Mesenteric fat pad (tissue), 1 donor: Measurements from ENCODE around the gene IZUMO4. TPM values are rescaled to one million over a fixed set of nuclear protein-coding genes. Genes with fewer than 3 reads are reported as not detected.

Source experiments
- DNase-seq: peaks from one replicate; pipeline ENCODE4 v3.0.0-alpha.2; 2020; ENCODE audit warnings: low spot score
- long read RNA-seq: library from polyadenylated mRNA; unstranded; transcript quantifications from one replicate; pipeline ENCODE4 v2.0.0, GENCODE V29; 2020
- total RNA-seq: library from RNA; stranded (reverse); fragmentation: NEBNext Ultra II Directional; extraction: Animal tissue kit (Norgen Biotek cat#: 25700); gene quantifications from one replicate; pipeline ENCODE4 v1.2.1, GENCODE V29; 2021
- donor health status: DM: yes; HTN: yes; CAD: no.

The IZUMO4 gene, protein sequence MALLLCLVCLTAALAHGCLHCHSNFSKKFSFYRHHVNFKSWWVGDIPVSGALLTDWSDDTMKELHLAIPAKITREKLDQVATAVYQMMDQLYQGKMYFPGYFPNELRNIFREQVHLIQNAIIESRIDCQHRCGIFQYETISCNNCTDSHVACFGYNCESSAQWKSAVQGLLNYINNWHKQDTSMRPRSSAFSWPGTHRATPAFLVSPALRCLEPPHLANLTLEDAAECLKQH
- total RNA-seq, result 2.4 TPM
- long read RNA-seq, partial matches to known transcripts, result 0 of 3 reads
- long read RNA-seq, other reads (novel, unspliced or antisense), result 2 of 3 reads

DNA sequence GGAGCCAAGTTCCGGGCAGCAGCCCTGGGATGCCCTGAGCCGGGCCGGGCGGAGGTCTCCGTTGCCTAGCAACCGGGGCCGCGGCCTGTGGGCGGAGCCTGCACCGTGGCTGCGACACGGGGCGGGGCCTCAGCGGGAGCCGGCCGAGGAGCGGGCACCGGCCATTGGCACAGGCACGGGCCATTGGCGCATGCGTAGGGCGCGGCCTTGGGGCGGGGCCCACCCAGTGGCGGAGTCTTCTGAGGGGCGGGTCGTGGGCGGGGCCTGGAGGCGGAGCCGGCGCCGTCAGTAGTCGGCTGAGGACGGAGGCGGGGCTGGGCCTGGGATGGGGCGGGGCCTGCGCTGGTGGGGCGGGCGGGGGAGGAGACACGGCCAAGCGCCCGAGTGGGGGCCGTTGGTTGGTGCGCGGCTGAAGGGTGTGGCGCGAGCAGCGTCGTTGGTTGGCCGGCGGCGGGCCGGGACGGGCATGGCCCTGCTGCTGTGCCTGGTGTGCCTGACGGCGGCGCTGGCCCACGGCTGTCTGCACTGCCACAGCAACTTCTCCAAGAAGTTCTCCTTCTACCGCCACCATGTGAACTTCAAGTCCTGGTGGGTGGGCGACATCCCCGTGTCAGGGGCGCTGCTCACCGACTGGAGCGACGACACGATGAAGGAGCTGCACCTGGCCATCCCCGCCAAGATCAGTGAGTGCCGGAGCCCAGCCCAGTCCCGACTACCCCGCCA lies at the start of gene IZUMO4:
Gene IZUMO4, plus strand, starts transcription at position 436 of the 723 bp plus-strand sequence. Its CDS starts 31 bp downstream, at position 467.
- peak; percentile 100 for DNase-seq

DNA sequence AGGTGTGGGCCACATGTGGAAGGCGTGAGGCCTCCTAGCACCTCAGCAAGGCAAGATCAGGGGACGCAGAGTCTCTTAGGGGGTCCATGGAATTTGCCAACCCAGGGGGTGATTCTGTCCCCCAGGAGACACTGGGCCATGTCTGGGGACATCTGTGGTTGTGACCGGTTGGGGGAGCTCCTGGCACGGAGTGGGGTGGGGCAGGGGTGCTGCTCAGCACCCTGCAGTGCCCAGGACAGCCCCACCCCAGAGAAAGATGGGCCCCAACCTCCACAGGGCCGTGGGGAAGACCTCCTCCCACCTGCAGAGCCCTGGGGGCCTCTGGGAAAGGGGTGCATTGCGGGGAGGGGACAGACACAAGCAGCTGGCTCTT lies 49.7 kb upstream of the IZUMO4 start:
- no peak for DNase-seq

DNA sequence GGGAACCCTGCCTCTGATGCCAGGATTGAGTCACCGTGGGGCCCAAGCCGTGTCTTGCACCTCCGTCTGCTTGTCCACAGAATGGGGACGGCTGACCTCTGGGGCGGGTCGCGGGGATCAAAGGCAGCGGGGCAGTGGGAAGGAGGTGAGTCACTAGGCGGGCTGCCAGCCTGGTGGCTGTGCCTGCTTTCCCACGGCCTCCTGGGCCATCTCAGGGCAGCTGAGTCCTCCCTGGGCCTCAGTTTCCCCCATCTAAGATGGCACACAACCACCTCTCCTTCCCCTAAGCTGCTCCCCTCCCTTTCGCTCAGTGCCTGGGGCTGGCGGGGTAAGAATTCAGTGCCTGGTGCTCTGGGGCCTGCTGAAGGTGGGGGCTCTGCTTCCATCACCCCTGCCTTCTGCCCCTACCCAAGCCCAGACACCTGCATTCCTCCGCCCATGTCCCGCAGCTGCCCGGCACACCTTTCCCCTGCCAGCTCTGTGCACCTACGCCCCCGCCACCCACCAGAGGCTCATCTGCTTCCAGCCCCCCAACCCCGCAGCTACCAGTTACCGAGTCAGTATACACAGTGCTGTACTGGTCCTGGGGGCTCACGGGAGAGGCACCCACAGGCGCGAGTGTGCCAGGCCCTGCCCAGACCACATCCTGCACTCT lies 49.1 kb upstream of the IZUMO4 start:
- no peak for DNase-seq

DNA sequence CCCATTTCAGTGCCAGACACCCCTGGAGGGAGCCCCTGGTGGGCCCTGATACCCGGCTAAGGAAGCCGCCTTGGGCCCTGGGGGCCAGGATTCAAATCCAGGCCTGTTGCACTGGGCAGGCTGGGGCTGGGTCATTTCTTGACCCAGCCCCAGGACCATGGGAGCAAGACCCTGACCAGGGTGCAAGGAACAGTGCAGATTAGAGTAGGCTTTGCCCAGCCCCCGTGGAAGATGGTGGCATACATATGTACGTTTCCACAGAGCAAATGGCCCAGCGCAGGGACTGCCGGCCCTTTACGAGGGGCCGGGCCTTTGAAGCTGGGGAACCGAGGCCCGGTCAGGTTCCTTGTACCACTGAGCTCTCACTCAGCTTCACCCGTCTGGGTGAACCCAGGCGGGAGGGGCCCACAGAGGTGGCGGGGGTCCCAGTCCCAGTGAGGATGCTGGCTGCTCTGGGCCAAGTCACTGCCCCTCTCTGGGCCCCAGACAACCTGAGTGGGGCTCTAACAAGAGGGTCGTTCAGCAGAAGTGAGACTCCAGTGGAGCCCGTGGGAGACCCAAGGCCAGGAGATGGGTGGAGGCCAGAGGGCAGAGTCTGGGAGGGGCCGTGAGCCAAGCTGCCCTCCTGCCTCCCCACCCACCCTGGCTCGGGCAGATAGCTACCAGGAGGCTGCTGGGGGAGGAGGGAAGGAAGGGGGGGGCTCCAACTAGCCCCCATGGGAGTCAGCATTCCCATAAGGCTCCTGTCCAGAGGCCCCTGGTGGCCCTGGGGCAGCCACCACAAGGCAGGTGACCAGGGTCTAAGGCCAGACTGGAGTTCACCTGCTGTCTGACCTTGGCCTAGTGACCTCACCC lies 48.4 kb upstream of the IZUMO4 start:
- no peak for DNase-seq

DNA sequence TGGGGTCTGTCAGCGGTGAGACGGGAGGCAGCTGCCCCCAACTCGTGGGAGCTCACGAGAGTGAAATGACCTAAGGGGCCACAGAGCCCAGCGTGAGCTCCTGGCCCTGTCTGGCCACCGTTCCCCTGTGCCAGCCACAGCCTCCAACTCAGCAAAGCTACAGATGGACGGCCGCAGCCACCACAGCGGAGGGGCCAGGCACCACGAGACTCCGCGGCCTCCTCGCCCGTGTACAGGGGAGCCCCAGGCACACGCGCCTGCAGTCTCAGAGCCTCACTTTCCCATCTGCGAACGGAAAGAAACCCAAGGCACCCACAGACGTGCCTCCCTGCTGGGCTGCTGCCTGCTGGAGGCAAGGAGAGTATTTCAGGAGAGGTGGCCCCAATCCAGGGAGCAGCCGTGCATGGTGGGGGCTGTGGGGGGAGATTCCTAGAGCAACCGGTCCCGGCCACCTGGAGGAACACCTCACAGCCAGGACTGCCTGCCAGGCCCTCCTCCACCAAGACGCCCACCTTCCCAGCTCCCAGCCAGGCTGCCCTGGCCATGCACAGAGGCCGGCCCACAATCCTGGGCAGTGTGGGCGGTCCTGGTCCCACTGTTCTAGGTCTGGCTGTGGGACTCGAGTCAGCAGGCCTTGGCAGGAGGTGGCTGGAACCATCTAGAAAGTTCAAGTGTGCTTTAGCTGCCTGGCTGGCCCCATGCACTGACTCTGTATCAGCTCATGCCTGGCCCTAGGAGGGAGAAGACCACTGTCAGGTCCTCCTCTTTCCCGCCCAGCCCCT lies 47.6 kb upstream of the IZUMO4 start:
- DNase-seq, result no peak

DNA sequence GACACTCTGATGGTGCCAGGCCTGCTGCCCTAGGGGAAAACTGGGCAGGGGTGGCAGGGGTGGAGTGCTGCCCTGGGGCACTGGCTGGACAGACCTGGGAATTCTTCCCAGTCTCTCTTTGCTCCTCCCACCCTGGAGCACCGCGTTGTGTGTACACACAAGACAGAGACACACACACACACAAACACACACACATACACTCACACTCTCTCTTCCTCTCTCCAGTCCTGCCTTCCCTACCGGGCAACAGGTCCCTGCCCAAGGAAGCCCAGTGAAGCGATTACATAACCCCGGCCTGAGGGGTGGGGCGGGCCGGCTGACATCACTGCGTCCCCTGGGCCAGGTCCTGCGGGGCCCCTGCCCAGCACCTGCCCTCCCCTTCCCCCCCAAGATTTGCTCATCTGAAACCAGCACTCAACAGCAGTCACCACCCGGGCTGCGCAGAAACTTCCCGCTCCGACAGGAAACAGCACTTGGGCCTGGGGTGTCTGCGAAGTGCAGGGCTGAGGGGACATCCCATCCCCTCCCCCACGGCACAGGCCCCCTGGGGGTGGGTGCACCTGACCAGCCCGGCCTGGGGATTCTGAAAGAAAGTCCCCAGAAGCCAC lies 46.9 kb upstream of the IZUMO4 start:
- DNase-seq, result peak; percentile 94

DNA sequence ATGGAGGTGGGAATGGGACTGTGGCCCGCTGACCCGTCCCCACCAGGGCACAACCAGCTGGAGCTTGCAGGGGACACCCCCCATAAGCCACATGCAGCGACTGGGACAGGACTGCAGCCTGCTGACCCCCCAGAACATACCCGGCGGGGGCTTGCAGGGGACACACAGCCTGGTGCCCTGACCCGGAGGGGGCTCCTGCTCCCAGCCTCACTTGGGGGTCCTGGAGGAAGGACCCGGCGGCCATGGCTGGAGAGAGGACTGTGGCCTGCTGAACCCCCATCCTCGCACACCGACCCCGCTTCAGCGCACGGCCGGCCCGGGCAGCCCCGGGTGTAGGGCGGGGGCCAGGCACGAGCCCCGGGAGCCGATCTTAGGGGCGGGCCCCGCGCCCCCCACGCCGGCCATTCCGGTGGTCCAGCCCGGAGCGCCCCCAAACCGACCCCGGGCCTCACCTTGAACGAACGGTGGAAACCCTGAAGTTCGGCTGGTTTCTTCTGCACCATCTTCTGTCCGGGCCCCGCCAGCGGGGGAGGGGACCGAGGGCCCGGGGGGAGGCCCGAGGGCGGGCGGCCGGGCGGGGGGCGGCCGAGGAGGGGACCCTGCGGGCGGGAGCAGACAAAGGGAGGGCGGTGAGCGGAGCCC lies 46.2 kb upstream of the IZUMO4 start:
- no peak for DNase-seq

DNA sequence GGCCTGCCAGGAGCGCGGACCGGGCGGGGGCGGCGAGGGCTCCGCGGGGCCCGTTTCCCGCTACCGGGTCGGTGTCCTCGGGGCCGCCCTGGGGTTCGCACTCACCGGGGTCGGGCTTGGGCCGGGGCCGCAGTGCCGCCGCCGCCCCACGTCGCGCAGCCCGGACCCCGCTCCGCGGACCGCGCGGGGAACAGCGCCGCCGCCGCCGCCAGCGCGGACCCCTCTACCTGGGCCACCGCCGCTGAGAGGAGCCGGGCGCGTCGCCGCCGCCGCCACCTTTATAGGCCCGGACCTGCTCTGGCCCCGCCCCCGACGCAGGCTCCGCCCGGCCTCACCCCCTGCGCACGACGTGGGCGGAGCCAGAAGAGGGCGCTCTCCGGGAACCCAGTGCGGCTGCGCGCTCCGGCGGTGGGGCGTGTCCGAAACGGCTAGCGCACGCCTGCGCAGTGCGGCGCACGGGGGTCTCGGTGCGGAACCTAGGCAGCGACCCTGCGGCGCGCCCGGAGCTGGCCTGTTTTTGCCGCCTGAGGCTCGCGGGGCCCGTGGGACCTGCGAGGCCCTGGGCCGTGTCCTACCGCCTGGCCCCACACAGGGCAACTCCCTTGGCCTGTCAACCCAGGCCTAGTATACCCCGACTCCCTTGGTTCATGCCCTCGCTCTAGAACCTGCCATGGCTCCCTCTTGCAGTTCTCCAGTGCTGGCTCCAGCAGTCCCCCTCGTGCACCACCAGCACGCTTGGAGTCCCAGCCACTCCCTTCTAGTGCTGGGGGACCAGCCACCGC lies 45.5 kb upstream of the IZUMO4 start, which contains the start of gene MKNK2:
Gene MKNK2, minus strand, starts transcription at position 254 of the 782 bp plus-strand sequence. CDS start 393 bp downstream, outside the sequence.
- DNase-seq, result peak; percentile 99

DNA sequence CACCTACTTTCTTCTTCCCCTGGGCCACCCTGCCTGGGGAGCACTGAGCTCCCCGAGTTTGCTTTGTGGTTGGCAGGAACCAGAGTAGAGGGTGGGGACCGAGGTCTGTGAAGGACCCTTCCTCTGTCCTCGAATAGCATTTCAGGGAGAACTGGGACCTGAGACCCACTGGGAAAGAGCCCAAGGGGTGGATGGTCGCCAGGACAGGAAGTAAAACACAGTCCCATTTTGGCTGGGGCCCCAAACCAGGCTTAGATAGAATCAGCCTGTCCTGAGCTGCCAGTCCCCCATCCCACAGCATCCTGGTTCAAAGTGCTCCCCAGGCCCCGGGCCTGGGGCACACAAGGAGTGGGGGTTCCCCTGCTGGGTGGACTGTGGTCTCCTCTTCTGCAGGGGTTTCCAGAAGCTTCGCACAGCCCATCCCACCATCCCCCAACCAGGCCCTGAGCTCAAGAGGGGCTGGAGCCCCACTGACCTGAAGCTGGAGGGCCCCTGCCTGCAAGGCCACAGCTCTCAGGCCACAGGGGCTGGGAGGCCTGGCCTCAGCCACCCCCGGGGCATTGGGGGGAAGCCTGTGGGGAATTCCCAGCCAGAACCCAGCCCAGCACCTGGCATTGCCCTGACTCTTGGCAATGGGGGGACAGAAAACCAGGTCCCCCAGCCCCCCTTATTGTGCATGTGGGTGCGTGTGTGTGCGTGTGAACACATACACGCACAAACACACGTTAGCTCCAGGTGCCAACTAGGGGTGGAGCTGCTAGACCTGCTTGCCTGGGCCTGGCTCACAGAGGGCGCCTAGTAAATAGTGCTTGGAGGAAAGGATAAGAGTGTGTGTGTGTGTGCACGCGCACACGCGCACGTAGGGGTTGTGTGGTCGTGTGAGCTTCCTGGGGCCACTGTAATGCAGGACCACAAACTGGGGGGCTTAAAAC lies 44.7 kb upstream of the IZUMO4 start:
- DNase-seq, result no peak

DNA sequence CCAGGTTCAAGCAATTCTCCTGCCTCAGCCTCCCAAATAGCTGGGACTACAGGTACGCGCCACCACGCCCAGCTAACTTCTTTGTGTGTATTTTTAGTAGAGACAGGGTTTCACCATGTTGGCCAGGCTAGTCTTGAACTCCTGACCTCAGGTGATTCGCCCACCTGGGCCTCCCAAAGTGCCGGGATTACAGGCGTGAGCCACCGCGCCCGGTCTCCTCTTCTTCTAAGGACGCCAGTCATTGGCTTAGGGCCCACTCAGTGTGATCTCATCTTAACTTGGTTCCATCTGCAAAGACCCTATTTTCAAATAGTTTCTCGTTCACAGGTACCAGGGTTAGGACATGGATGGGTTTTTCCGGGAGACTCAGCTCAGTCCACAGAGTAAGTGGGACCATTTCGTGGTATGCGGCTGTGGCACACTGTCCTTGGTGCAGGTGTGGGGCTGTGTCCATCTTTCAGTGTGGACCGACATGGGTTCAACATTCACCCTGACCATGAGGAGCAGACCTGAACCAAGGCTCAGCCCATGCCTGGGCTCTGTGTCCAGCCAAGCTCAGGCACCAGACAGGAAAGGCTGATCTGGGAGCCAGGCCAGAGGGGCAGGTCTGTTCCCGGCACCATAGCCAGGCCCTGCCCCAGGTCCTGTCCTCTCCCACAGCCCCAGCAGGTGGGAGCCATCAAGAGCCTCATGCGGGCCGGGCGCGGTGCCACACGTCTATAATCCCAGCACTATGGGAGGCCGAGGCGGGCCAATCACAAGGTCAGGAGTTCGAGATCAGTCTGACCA lies 42.9 kb upstream of the IZUMO4 start:
- no peak for DNase-seq

DNA sequence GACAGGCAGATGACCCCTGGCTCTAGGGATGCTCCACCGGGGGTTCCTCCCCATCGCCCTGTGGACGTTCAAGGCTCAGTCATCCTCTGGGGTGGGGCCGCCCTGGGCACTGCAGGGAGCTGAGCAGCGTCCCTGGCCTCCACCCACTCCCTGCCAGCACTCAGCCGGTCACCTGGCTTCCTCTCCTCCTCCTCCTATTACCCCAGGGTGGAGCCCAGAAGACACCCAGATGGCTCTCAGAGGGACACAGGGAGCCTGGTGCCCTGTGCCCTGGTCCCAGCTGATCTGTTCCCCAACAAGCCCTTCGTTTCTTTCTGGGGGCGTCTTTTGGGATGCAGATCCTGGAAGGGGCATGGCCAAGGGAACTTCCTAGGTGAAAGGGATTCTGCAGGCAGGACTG lies 42.0 kb upstream of the IZUMO4 start:
- DNase-seq, result no peak

DNA sequence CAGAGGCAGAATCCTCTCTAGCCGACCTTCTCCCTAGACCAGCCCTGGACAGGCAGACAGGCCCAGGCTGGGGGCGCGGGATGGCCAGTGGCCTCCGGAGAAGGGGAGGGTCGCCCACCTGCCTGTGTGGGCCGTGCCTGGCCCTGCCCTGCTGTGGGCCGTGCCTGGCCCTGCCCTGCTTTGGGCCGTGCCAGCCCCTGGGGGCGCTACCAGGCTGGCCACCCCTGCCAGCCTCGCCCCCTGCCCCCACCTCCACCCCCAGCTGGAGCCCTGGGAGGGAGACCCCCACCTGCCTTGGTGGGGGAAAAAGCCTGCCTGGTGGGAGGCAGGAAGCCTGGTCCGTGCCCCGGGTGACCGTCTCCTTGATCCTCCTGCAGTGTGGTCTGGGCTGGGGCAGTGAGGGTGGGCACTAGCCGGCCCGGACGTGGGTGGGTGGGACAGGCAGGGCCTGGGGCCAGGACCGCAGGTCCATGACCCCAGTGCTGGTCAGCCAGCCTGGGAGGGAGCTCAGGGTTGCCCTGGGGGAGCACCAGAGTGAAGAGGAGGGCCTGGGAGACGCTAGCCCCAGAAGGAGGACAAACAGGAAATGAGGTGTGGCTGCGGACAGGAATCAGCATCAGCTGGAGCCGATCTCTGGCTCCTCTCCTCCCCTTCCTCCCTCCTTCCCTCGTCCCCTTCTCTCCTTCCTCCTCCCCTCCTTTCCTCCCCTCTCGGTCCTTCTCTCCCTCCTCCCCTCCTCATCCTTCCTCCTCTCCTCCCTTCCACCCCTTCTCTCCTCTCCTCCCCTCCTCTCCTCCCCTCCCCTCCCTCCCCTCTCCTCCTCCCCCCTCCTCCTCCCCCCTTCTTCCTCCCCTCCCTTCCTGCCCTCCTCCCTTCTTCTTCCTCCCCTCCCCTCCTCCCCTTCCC lies 40.5 kb upstream of the IZUMO4 start:
- DNase-seq, result no peak

DNA sequence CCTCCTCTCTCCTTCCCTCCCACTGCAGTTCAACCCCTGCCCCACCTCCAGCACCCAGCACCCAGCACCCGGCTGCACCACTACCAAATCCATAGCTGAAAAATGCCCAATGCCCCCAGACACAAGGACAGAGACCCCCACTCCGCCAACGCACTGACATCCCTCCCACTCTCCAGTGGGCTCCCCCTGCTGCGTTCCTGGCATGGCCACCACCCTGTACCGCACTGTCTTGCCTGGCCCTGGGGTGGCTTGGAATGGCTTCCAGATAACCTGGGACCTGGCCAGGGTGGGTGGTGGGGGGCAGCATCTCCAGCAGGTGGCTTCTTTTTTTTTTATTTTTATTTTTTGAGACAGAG lies 39.9 kb upstream of the IZUMO4 start:
- DNase-seq, result no peak

DNA sequence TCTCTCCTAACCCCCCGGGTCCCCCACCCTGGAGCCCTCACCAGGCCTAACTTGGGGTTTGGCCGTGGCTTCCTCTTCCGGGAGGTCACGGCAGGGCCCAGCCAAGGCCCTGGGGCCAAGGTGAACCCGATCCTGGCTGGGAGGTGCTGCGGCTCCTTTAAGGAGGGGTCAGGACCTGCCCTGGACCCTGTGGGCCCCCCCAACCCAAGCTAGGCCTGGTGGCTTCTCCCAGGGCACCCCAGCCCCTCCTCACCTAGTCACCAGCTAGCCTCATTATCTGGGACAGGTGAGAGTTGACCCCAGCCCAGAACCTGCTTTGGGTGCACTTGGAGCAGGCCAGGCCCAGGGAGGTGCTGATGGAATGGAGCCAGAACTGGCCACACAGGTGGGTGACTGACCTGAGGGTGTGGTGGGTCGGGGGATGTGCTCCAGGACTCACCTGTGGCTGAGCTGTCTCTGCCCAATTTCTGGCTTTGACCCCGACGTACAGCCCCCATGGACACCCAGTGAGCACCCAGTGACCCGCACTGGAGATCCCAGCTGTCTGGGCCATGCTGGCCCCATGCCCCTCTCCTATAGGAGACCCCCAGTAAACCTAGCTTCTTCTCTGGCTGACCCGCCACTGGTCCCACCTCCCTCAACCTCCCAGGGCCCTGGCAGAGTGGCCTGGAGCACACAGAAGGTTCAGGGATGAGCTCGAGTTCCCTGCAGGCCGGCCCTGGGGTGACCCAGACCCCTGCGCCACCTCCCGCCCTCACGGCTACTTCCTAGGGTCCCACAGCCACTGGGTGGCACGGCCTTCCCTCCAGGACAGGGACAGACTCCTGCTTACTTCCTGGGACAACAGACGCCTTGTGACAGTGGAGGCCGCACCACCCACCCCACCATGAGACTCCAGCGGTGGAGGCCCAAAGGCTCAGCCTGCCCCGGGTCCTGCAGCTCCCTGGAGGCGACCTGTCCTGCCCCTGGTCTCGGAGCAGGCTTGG lies 38.9 kb upstream of the IZUMO4 start:
- no peak for DNase-seq
